Central memory CD4-positive, alpha-beta T cell (primary cell): ENCODE measurements around the gene TAX1BP3.
"Not testable (repeated sequence)": the region's sequence is repeated elsewhere in the genome, so short reads cannot be mapped to it uniquely, and the experiment has no call there.

ENCODE experiments used
- DNase-seq: peaks from one replicate; pipeline ENCODE4 v3.0.0; 2022
- total RNA-seq, 3 experiments: gene quantifications; one replicate each; lab custom pipeline; 2026; lab: John Stamatoyannopoulos, UW

The TAX1BP3 gene
- 0.21 to 0.76 (median 0.58) reads per million in 3 experiments for total RNA-seq

DNA sequence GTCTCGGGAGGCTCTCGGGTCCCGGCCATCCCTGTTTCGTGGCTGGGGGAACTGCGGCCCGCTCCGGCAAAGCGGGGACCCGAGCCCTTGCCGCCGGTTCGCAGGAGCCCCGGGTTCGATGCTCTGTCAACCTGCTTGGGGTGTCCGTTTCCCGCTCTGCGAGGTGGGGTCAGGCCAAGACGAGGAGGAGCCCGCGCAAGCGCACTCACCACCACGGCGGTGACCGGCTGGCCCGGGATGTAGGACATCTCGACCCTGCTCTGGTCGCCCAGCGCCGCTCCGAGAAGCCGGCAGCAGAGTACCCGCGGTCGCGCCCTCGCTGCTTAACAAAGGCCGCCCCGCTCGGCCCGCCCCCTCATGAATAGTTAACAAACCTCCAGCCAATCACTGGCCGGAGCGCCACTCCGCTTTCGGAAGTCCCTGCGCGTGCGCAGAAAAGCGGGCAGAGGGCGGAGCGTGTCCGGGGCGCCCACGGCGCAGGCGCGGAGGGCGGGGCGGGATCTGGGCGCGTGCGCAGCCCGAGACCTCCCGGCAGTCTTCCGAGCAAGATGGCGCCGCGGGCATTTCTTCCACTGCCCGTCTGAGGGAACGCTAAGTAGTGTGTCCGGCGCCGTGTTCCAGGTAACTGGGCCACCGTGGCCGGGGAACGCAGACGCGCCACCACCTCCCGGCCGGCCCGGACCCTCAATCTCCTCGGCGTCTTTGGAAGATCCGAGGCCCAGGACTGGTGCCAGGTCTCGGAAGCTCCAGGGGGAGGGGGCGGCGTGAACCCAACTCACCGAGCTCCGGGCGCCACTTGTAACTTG, at the start of gene TAX1BP3, which contains the start of gene EMC6:
Gene TAX1BP3 (minus strand): TSS at position 300 of the 806 bp plus-strand sequence. CDS start 52 bp downstream, at position 248.
Gene EMC6 (plus strand): TSS at position 534 of the 806 bp plus-strand sequence. CDS start 335 bp downstream, outside the sequence.
- peak; percentile 99 for DNase-seq

DNA sequence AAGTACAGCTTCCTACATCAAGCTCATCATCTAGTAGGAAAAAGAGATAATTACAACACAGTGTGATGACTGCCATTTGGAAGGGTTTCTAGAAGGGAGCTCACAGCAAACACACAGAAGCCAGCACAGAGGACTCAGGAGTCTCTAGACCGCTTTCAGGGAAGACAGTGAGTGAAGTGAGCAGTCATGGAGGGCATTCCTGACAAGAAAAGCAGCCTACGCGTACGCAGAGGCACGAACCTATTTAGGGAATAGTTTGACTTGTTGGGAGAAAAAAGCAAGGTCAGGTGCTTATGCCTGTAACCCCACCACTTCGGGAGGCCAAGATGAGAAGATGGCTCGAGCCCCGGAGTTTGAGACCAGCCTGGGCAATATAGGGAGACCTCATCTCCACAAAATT, 46.9 kb upstream of the TAX1BP3 start:
- no peak for DNase-seq

- no peak for DNase-seq
These were observed 44.6 kb upstream of the TAX1BP3 start for GRCh38 chr17:3712811-3713463.

DNA sequence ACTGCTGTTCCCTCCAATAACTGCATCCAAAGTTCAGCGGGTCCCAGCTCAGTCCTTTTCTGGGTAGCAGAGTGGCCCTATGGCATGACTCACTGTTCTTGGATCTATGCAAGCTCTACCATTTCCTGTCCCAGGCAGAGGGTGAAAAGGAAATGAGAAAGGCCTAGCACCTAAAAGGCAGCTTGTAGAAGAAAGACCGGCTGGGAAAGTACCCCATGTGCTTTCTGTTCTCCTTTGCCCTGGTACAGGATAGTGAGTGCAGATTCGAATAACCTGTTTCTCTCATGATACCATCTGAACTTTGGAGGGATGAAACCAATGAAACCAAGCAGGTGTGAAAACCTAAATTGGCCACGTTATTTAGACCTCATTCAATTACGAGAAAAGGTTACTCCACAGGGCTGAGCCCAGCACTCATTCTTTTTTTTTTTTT, 42.6 kb upstream of the TAX1BP3 start:
- DNase-seq = peak; percentile 91

DNA sequence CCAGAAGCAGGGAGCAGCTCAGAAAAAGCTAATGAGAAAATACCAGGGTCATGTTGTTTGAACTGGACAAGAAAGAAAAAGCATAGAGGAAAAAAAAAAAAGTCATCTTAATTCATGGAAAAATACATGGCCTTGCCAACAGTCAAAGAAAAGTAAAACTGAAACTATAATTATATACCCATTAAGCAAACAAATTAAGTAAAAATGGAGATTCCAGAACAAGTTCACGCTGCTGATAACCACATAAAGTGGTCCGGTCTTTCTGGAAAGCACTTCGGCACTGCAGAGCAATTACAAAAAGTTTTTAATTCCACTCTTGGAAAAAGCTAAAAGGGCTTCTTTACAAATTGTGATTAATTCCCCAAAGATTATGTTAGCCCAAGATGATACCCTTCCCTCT, 40.0 kb upstream of the TAX1BP3 start:
- no peak for DNase-seq

- DNase-seq = not testable (repeated sequence)
These were observed 37.3 kb upstream of the TAX1BP3 start for GRCh38 chr17:3705718-3705984.

DNA sequence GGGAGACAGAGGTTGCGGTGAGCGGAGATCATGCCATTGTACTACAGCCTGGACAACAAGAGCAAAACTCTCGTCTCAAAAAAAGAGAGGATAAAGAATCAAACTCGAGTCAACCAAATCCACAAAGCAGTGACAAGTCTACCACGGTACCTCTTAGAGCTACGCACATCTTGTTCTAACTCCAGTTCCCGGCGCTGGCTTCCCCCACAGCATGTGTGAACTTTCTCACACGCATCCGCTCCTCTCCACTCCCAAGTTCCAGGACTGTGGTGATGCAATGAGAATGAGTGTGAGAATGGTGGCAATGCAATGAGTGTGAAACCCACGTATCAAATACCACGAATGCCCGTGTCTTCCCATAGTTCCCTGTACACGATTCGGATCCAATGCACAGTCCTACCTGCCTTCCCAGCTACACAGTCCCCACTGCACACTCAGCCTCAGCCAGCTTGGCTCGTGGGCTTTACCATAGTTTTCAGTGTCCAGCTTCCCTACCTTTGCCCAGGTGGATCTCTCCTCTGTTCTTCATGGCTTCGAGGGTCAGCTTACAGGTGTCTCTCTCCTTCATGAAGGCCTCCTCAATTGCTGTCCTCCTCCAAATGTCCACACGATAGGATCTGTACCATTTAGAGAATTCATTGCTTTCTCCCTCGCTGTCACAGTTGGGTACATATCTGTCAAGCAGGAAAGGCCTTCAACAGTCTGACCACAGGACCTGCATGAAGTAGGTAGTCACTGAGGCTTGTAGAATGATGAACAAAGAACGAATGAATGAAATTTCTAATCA, 36.7 kb upstream of the TAX1BP3 start:
- no peak for DNase-seq

GRCh38 chr17:3702041-3702539, 33.7 kb upstream of the TAX1BP3 start:
- DNase-seq = not testable (repeated sequence)

GRCh38 chr17:3699951-3700350, 31.6 kb upstream of the TAX1BP3 start:
- DNase-seq = no peak

DNA sequence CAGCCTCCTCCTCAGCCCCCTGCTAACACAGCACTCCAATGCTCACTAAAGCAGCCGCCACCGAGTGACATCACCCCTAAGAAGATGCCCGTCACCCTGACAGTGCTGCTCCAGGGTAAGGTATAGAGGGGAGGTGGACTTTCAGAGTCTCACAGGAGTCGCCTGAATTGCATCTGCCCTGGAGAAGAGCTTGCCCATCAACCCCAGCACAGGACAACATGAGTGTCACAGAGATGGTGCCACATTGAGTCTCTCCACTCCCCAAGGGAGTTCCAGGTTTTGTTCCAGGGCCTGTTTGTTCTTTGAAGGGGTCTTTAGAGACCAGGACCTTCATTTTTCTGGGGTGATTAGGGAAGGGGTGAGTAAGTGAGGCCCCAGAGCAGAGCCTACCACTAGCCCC, 29.8 kb upstream of the TAX1BP3 start:
- no peak for DNase-seq

DNA sequence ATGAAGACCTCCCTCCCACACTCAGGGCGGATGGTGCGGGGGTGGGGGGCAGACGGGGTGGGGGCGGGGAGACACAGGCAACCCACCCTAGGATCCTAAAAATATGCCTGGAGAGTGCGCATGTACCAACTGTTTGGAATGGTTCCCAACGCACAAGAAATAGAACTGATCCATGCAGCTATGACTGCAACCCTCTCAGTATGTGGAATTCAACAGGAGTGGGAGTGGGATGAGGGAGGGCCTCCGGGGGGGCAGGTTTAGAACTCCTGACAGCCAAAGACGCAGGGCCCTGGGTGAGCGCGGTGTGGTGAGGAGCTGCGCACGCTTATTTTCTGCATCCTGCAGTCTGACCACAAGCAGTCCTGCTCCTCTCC, 28.7 kb upstream of the TAX1BP3 start:
- no peak for DNase-seq

- peak; percentile 31 for DNase-seq
These were observed 27.5 kb upstream of the TAX1BP3 start, which contains the start of gene P2RX5 for GRCh38 chr17:3695723-3696411. Gene P2RX5 (minus strand): TSS chr17:3696155. CDS start chr17:3696005, 150 bp downstream.

- no peak for DNase-seq
These were observed 26.8 kb upstream of the TAX1BP3 start for GRCh38 chr17:3695129-3695722.

DNA sequence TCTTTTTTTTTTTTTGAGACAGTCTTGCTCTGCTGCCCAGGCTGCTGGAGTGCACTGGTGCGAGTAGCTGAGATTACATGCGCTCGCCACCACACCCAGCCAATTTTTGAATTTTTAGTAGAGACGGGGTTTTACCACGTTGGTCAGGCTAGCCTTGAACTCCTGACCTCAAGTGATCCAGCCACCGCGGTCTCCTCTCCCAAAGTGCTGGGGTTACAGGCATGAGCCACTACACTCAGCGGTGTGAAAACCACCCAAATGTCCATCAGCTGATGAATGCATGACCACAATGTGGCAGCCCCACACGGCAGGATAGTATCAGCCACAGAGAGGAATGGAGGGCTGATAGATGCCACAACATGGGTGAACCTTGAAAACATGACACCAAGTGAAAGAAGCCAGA, 25.5 kb upstream of the TAX1BP3 start:
- DNase-seq = no peak

- no peak for DNase-seq
These were observed 24.8 kb upstream of the TAX1BP3 start for GRCh38 chr17:3693141-3693540.

- no peak for DNase-seq
These were observed 24.0 kb upstream of the TAX1BP3 start for GRCh38 chr17:3692346-3692745.

DNA sequence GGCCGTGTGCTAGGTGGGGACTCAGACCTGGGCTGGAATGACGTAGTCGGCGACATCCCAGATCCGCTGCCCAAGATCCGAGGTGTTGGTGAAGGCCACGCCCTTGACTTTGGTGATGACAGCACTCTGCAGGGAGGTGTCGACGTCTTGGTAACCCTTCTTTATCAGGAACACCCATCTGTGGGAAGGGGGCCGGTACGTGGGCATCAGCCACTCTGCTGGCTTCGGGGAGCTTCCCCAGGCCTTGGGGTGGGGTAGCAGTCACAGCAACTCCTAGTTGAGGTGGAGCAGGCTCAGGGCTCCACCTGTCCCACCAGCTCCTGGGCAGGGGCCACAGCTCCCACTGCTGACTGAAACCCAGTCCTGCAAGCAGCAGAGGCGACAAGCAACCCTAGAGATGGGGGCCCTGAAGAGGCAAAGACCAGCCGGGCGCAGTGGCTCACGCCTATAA, 23.3 kb upstream of the TAX1BP3 start:
- DNase-seq = no peak

DNA sequence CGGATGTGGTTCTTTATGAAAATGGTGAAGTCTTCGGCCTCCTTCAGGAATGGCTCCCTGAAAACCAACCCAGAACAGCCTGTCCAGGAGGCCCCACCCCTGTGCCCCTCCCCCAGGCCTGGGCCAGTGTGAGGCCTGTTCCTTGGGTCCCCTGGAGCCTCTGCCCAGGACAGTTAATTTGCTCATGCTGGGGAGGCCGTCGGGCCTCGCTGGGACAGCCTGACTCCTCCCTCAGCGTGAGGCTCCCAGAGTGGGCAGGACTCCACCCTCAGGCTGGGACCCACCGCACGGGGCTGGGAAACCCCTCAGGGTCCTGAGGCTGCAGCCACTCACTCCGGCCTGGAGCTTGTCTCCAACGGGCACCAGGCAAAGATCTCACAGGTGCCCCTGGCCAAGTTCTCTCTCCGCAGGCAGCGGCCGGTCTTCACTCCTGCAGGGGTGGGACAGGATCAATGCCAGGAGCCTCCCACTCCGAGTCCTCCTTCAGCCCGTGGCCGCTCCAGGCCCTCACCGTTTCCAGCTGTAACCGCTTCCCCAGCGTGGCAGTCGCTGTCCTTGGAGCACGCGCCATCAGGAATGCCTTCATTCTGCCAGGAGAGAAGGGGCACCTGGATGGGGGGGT, 21.8 kb upstream of the TAX1BP3 start:
- no peak for DNase-seq

DNA sequence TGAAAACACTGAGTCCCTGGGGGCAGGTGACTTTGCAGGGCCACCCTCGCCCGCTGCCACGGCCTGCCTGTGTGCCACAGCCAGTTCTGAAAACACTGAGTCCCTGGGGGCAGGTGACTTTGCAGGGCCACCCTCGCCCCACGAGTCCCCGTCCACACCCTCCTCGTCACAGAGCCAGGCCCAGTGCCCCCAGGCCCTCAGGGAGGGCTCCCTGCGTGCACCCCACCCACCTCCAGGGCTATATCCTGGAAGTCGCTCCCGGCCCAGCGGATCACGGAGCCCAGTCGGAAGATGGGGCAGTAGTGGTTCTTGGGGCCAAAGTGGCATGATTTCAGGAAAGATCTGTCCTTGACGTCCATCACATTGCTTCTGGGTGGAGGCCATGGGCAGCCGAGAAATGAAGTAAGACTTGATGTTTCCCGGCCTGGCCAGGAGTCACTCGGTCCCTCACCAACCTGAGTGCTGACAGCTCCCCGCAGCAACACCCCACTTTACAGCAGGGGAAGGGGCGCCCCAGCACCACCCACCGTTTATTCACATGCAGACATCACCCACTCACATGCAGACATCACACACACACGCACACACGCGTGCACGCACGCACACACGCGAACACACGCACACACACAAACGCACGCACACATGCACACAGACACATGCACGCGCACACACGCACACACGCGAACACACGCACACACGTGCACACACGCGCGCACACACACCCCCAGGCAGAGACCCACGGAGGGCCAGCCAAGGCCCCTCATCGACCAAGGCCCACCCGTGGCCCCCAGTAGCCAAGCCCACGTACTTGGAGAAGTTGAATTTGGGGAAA, 21.1 kb upstream of the TAX1BP3 start:
- DNase-seq = no peak

- DNase-seq = no peak
These were observed 20.5 kb upstream of the TAX1BP3 start for GRCh38 chr17:3688852-3689261.
